Measurements from ENCODE around the gene ZCCHC24. TPM values are rescaled to one million over a fixed set of nuclear protein-coding genes. Genes with fewer than 3 reads are reported as not detected.

The ZCCHC24 gene
- total and polyA plus RNA-seq, 2 donors from 2014 or later: 8.4 to 21.3 TPM

GRCh38 chr10:79434821-79435251 is 10.6 kb downstream of the ZCCHC24 start:
- no peaks in the 10 kb centered on the region for H3K9me3 ChIP-seq (ENCODE audit: control insufficient read depth in 2 of 3, insufficient read depth in 1 of 3, low read length in 3 of 3)

GRCh38 chr10:79434223-79434687 is 11.2 kb downstream of the ZCCHC24 start:
- Histone ChIP-seq H3K27ac (ENCODE audit: low read depth in 2 of 2, low read length in 2 of 2) (no peak overlapping the region), H3K36me3 (ENCODE audit: control insufficient read depth in 2 of 3, insufficient read depth in 3 of 3, low read length in 3 of 3) (no peaks in the 10 kb centered on the region), H3K4me3 (ENCODE audit: low read length in 3 of 3) (no peak overlapping the region), H3K9me3 (ENCODE audit: control insufficient read depth in 2 of 3, insufficient read depth in 1 of 3, low read length in 3 of 3) (no peaks in the 10 kb centered on the region), H3K9ac (ENCODE audit: low read length in 3 of 3) (no peak overlapping the region), H3K4me1 (ENCODE audit: control insufficient read depth in 2 of 3, insufficient read depth in 2 of 3, low read depth in 1 of 3, low read length in 3 of 3) (peaks cover 0 to 21% (median 0%) of the 10 kb centered on the region in 3 donors), H3K27me3 (ENCODE audit: control insufficient read depth, insufficient read depth, low read length) (no peaks in the 10 kb centered on the region)
- no peak for TF ChIP-seq CTCF (IDR thresholded peaks at IDR 0.05; ENCODE audit: borderline replicate concordance, extremely low read depth, insufficient read depth)
- no peak for DNase-seq
- intact Hi-C loops (cut with DNase I): no loop called here
- no peak for FAIRE-seq

More at GRCh38 chr10:79434821-79435251, 10.6 kb downstream of the ZCCHC24 start:
- intact Hi-C loops (cut with DNase I): no loop called here
- Histone ChIP-seq H3K4me3 (ENCODE audit: low read length in 3 of 3) (no peak overlapping the region), H3K4me1 (ENCODE audit: control insufficient read depth in 2 of 3, insufficient read depth in 2 of 3, low read depth in 1 of 3, low read length in 3 of 3) (peaks cover 0 to 21% (median 0%) of the 10 kb centered on the region in 3 donors), H3K27me3 (ENCODE audit: control insufficient read depth, insufficient read depth, low read length) (no peaks in the 10 kb centered on the region), H3K36me3 (ENCODE audit: control insufficient read depth in 2 of 3, insufficient read depth in 3 of 3, low read length in 3 of 3) (no peaks in the 10 kb centered on the region), H3K27ac (ENCODE audit: low read depth in 2 of 2, low read length in 2 of 2) (no peak overlapping the region), H3K9ac (ENCODE audit: low read length in 3 of 3) (no peak overlapping the region)
- no peak for TF ChIP-seq CTCF (IDR thresholded peaks at IDR 0.05; ENCODE audit: borderline replicate concordance, extremely low read depth, insufficient read depth)
- FAIRE-seq: no peak
- peak in 3 of 5 donors; percentile 35 to 61 (median 59) for DNase-seq

- FAIRE-seq (no peak), DNase-seq (no peak)
- Histone ChIP-seq H3K9ac (ENCODE audit: low read length in 3 of 3) (no peak overlapping the region), H3K4me1 (ENCODE audit: control insufficient read depth in 2 of 3, insufficient read depth in 2 of 3, low read depth in 1 of 3, low read length in 3 of 3) (peaks cover 0 to 18% (median 0%) of the 10 kb centered on the region in 3 donors), H3K27ac (ENCODE audit: low read depth in 2 of 2, low read length in 2 of 2) (no peak overlapping the region), H3K9me3 (ENCODE audit: control insufficient read depth in 2 of 3, insufficient read depth in 1 of 3, low read length in 3 of 3) (no peaks in the 10 kb centered on the region), H3K27me3 (ENCODE audit: control insufficient read depth, insufficient read depth, low read length) (no peaks in the 10 kb centered on the region), H3K4me3 (ENCODE audit: low read length in 3 of 3) (no peak overlapping the region), H3K36me3 (ENCODE audit: control insufficient read depth in 2 of 3, insufficient read depth in 3 of 3, low read length in 3 of 3) (no peaks in the 10 kb centered on the region)
- no peak for TF ChIP-seq CTCF (IDR thresholded peaks at IDR 0.05; ENCODE audit: borderline replicate concordance, extremely low read depth, insufficient read depth)
- intact Hi-C loops (cut with DNase I): no loop called here
These were observed 11.9 kb downstream of the ZCCHC24 start for GRCh38 chr10:79433324-79434222.

Data from kidney (tissue), 14 donors.